ENCODE results near the gene SEH1L. TPM values are rescaled to one million over a fixed set of nuclear protein-coding genes. Genes with fewer than 3 reads are reported as not detected.
"Not testable (repeated sequence)": the region's sequence is repeated elsewhere in the genome, so short reads cannot be mapped to it uniquely, and the experiment has no call there.

Gene SEH1L
- total RNA-seq, 1 donor = 56.6 TPM

- DNase-seq (ENCODE audit: low read depth) = no peak
These were observed 28.5 kb downstream of the SEH1L start for GRCh38 chr18:12976305-12976704.

GRCh38 chr18:12980065-12980464 lies 32.3 kb downstream of the SEH1L start:
- DNase-seq (ENCODE audit: low read depth); H3K4me3 ChIP-seq (ENCODE audit: low read depth, low read length): not testable (repeated sequence)

More at GRCh38 chr18:12976305-12976704, 28.5 kb downstream of the SEH1L start:
- TF ChIP-seq CTCF (IDR thresholded peaks at IDR 0.05; ENCODE audit: insufficient read depth, low read depth, low read length) = no peak
- H3K4me3 ChIP-seq (ENCODE audit: low read depth, low read length) = no peak overlapping the region

GRCh38 chr18:12989397-12990122 lies 41.7 kb downstream of the SEH1L start:
- DNase-seq (ENCODE audit: low read depth) = no peak
- TF ChIP-seq CTCF (IDR thresholded peaks at IDR 0.05; ENCODE audit: insufficient read depth, low read depth, low read length) = no peak
- H3K4me3 ChIP-seq (ENCODE audit: low read depth, low read length) = no peak overlapping the region

DNA sequence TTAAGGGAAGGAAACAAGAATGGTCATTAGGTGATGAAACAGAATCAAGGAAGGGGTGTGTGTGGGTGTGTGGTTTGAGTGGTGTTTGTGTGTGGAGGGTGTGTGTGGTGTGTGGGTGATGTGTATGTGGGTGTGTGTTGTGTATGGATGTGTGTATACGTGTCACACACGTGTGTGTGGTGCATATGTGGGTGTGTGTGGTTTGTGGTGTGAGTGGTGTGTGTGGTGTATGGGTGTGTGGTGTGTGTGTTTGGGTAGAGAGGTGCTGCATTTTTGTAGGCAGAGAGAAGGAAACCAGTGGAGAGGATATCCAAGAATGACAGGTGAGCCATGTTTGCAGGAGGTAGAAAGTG lies 42.3 kb downstream of the SEH1L start:
- no peak for DNase-seq (ENCODE audit: low read depth)
- no peak for TF ChIP-seq CTCF (IDR thresholded peaks at IDR 0.05; ENCODE audit: insufficient read depth, low read depth, low read length)
- peak overlapping the region; percentile 86 for H3K4me3 ChIP-seq (ENCODE audit: low read depth, low read length)

DNA sequence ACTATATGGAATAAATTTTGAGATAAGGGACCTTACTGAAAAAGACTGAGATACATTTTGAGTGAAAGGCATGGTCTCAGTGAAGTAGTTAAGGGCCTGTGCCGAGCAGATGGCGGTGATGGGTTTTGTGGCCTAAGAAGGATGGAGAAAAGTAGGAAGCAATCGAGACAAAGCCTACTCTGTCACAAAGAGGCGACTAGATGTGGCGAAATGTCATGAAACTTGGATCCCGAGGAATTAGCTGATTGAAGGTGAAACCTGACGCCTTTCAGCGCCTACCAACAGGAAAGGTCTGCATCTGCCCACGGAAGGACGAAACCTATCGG lies 42.8 kb downstream of the SEH1L start:
- DNase-seq (ENCODE audit: low read depth) = no peak
- no peak for TF ChIP-seq CTCF (IDR thresholded peaks at IDR 0.05; ENCODE audit: insufficient read depth, low read depth, low read length)
- H3K4me3 ChIP-seq (ENCODE audit: low read depth, low read length) = peak overlapping the region; percentile 86

DNA sequence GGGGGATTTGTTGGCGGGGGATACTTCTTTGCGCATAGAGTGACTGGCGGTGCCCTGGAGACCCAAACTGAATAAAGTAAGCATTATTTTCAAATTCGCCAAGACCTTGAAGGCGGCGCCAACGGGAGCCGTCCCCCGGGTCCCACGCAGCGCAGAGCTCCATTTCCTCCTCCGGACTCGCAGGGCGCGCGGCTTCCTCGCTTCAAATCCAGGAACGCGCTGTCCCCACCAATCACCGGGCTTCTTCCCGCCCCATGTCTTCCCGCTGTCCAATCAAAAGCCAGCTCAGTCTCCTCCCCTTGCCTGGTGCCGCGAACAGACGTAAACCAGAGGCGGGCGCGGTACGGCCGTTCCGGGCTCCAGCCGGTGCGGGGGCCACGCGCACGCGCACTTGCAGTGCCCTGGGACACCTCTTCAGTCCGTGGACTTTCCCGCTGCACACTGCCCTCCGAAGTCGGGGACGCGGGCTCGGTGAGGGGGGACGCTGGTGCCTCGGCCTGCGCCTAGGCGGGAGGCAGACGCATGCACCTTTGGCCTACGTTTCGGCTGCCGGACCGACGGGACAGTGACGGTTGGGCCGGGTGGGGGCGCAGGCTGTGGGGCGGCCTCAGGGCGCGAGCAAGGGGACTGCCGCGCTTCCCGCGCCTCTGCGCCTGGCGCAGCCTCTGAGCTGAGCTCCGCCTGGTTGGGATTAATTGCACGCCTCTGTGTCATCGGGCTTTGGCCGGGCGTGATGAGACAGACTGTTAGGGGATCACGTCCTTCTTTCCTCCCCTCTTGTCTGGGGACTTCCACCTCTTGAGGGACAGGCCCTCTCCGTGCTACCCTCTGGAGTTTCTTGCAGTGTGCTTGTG lies 43.4 kb downstream of the SEH1L start, which contains the start of gene CEP192:
Gene CEP192, plus strand, starts transcription at position 396 of the 854 bp plus-strand sequence. CDS start 8,063 bp downstream, outside the sequence.
- DNase-seq (ENCODE audit: low read depth) = peak; percentile 99
- peak; percentile 5 for TF ChIP-seq CTCF (IDR thresholded peaks at IDR 0.05; ENCODE audit: insufficient read depth, low read depth, low read length)

GRCh38 chr18:12991821-12992179 lies 44.0 kb downstream of the SEH1L start:
- no peak for TF ChIP-seq CTCF (IDR thresholded peaks at IDR 0.05; ENCODE audit: insufficient read depth, low read depth, low read length)
- DNase-seq (ENCODE audit: low read depth) = no peak
- peak overlapping the region; percentile 86 for H3K4me3 ChIP-seq (ENCODE audit: low read depth, low read length)

More for the DNA sequence above, 43.4 kb downstream of the SEH1L start, which contains the start of gene CEP192:
- peak within 1 kb of the TSS; percentile 86 for H3K4me3 ChIP-seq (ENCODE audit: low read depth, low read length)

Data from fibroblast of villous mesenchyme (primary cell).